Transverse colon (tissue), 4 donors: ENCODE measurements around the gene NFAM1. TPM values are rescaled to one million over a fixed set of nuclear protein-coding genes. Genes with fewer than 3 reads are reported as not detected.
A peak's percentile ranks its signal among the peaks of the same experiment; 100 is the strongest.

Experiments used
- DNase-seq: peaks from one replicate; pipeline ENCODE4 v3.0.0-alpha.2; 2019
- H3K27ac ChIP-seq, 4 donors: fragments of 200-600 bp; sonication (generic); 2 replicates each; pipeline ENCODE4 v1.5.1; 2016 to 2018; ENCODE audit warnings: inconsistent platforms in 4 of 4
- H3K27me3 ChIP-seq: fragments of 200-600 bp; sonication (generic); 2 replicates; pipeline ENCODE4 v1.5.1; 2017; ENCODE audit warnings: inconsistent platforms
- H3K36me3 ChIP-seq, 4 donors: fragments of 200-600 bp; sonication (generic); 2 replicates each; pipeline ENCODE4 v1.5.1; 2017 to 2019; ENCODE audit warnings: inconsistent platforms in 4 of 4
- H3K4me1 ChIP-seq, 4 donors: fragments of 200-600 bp; sonication (generic); 2 replicates each; pipeline ENCODE4 v1.5.1; 2017 to 2020; ENCODE audit warnings: inconsistent platforms in 4 of 4
- H3K4me3 ChIP-seq, 4 donors: fragments of 200-600 bp; sonication (generic); 1 replicate in 1 of 4; 2 replicates in 3 of 4; pipeline versions ENCODE4 v1.5.1 to v1.6.1; 2017 to 2019; ENCODE audit warnings: inconsistent platforms in 4 of 4
- H3K9me3 ChIP-seq, 2 donors: fragments of 200-600 bp; sonication (generic); 2 replicates each; pipeline ENCODE4 v1.5.1; 2017 to 2019; ENCODE audit warnings: inconsistent platforms in 2 of 2
- CTCF ChIP-seq, 5 experiments: fragments of 200-600 bp in 3 of 5; fragments of 450-650 bp in 2 of 5; sonication (generic) in 3 of 5; IDR thresholded peaks; 1 replicate in 2 of 5; 2 replicates in 3 of 5; pipeline ENCODE4 v1.5.1; 2016 to 2017; ENCODE audit warnings: antibody characterized with exemption in 5 of 5, inconsistent platforms in 3 of 5, mild to moderate bottlenecking in 2 of 5, moderate library complexity in 1 of 5
- EP300 ChIP-seq: sonication (generic); formaldehyde crosslinking; IDR thresholded peaks from one replicate; pipeline ENCODE4 v1.6.1; 2017; ENCODE audit warnings: antibody characterized with exemption, low read depth
- POLR2A ChIP-seq: fragments of 450-650 bp; IDR thresholded peaks from one replicate; pipeline ENCODE4 v1.6.1; 2016; ENCODE audit warnings: antibody characterized with exemption, mild to moderate bottlenecking, moderate library complexity
- POLR2AphosphoS5 ChIP-seq, 3 donors: sonication (generic); formaldehyde crosslinking; IDR thresholded peaks; one replicate each; pipeline ENCODE4 v1.6.1; 2016; ENCODE audit warnings: antibody characterized with exemption in 3 of 3
- WGBS, 2 donors: methylation state at CpG; one replicate each; pipeline ENCODE4 v1.1.5; 2018; ENCODE audit warnings: low coverage in 1 of 2; 5-methylcytosine and 5-hydroxymethylcytosine counted together
- in situ Hi-C, 4 donors: fragments of 200-750 bp; cut with MboI; loops; one replicate each; pipeline versions ENCODE4 v1.15.0 to v1.15.1; 2017; ENCODE audit warnings: low sequenced_read_pairs in 3 of 4, low pct_ligation_motif_present in 1 of 4, low pct_unique_long_range_greater_than_20kb in 1 of 4
- intact Hi-C: fragments of 100-400 bp; cut with DNase I; formaldehyde crosslinking; loops from one replicate; pipeline ENCODE4 v1.15.1; 2023; ENCODE audit warnings: low total_unique reads
- total RNA-seq, 4 donors: library from RNA; depleted of rRNA; stranded (reverse); fragments of >200 nt; gene quantifications; one replicate each; pipeline ENCODE4 v1.1.0, GENCODE V29; 2016

NFAM1 gene
- total RNA-seq, 4 donors from 2014 or later: 1.1 to 1.4 TPM; not detected in 2

- no peak for DNase-seq
- Histone ChIP-seq H3K4me1 (peaks cover 7 to 29% (median 22%) of the 10 kb centered on the region in 4 donors), H3K36me3 (no peaks in the 10 kb centered on the region), H3K9me3 (no peaks in the 10 kb centered on the region), H3K27me3 (peaks cover 8% of the 10 kb centered on the region), H3K4me3 (no peak overlapping the region), H3K27ac (no peak overlapping the region)
- intact Hi-C loops (no loop called here), in situ Hi-C loops (no loop called here)
- TF ChIP-seq CTCF (IDR thresholded peaks at IDR 0.05) (no peak), POLR2A (no peak), EP300 (no peak), POLR2AphosphoS5 (IDR thresholded peaks at IDR 0.05) (no peak)
- 79 to 84% methylated on average over 6 to 7 of the region's 7 CpGs for WGBS, 2 donors
Measured at GRCh38 chr22:42372976-42373375, 59.2 kb downstream of the NFAM1 start.

GRCh38 chr22:42371501-42371900, 60.7 kb downstream of the NFAM1 start:
- Histone ChIP-seq H3K4me1 (peaks cover 7 to 32% (median 23%) of the 10 kb centered on the region in 4 donors), H3K27ac (no peak overlapping the region), H3K27me3 (peaks cover 17% of the 10 kb centered on the region), H3K9me3 (no peaks in the 10 kb centered on the region), H3K36me3 (no peaks in the 10 kb centered on the region), H3K4me3 (no peak overlapping the region)
- intact Hi-C loops (no loop called here), in situ Hi-C loops (no loop called here)
- TF ChIP-seq CTCF (IDR thresholded peaks at IDR 0.05) (no peak), POLR2A (no peak)
- 86 to 100% methylated on average over 2 to 3 of the region's 3 CpGs for WGBS, 2 donors
- DNase-seq: no peak

GRCh38 chr22:42371099-42371498, 61.1 kb downstream of the NFAM1 start:
- 85 to 94% methylated on average over 3 to 4 of the region's 4 CpGs for WGBS, 2 donors

GRCh38 chr22:42369250-42370041, 62.8 kb downstream of the NFAM1 start:
- peak; percentile 93 for DNase-seq
- Histone ChIP-seq H3K9me3 (no peaks in the 10 kb centered on the region), H3K36me3 (no peaks in the 10 kb centered on the region), H3K4me3 (peak overlapping the region; percentile 7 to 64 (median 50)), H3K27me3 (peaks cover 17% of the 10 kb centered on the region), H3K4me1 (peaks cover 7 to 42% (median 27%) of the 10 kb centered on the region in 4 donors), H3K27ac (peak overlapping the region; percentile 44 to 79 (median 63))
- WGBS, 2 donors: 0 to 6% methylated on average over 7 to 24 of the region's 42 CpGs
- TF ChIP-seq POLR2A (no peak), CTCF (IDR thresholded peaks at IDR 0.05) (no peak), POLR2AphosphoS5 (IDR thresholded peaks at IDR 0.05) (peak in 1 of 3 donors; percentile 8), EP300 (no peak)
- in situ Hi-C loops: no loop called here
- intact Hi-C loops: no loop called here

More at GRCh38 chr22:42371099-42371498, 61.1 kb downstream of the NFAM1 start:
- TF ChIP-seq CTCF (IDR thresholded peaks at IDR 0.05): no peak
- TF ChIP-seq EP300: no peak
- TF ChIP-seq POLR2AphosphoS5 (IDR thresholded peaks at IDR 0.05): no peak
- Histone ChIP-seq H3K27ac (no peak overlapping the region), H3K36me3 (no peaks in the 10 kb centered on the region), H3K9me3 (no peaks in the 10 kb centered on the region), H3K4me3 (no peak overlapping the region), H3K27me3 (peaks cover 17% of the 10 kb centered on the region), H3K4me1 (peaks cover 7 to 33% (median 23%) of the 10 kb centered on the region in 4 donors)
- intact Hi-C loops: no loop called here
- in situ Hi-C loops: no loop called here
- no peak for DNase-seq
